Erythroblast (primary cell): ENCODE measurements around the gene TMEM17.
"Not testable (repeated sequence)": the region's sequence is repeated elsewhere in the genome, so short reads cannot be mapped to it uniquely, and the experiment has no call there.

ENCODE experiments used
- DNase-seq, 2 experiments: peaks; one replicate each; lab custom pipeline; 2025; lab: John Stamatoyannopoulos, UW
- GATA1 ChIP-seq: IDR thresholded peaks from 2 replicates; pipeline ENCODE4 v1.6.1; 2011; ENCODE audit warnings: low read depth, mild to moderate bottlenecking, control low read depth, low read length, moderate library complexity
- POLR2A ChIP-seq: IDR thresholded peaks from 2 replicates; pipeline ENCODE4 v1.6.1; 2011; ENCODE audit warnings: mild to moderate bottlenecking, low read length

The TMEM17 gene, protein sequence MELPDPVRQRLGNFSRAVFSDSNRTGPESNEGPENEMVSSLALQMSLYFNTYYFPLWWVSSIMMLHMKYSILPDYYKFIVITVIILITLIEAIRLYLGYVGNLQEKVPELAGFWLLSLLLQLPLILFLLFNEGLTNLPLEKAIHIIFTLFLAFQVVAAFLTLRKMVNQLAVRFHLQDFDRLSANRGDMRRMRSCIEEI

DNA sequence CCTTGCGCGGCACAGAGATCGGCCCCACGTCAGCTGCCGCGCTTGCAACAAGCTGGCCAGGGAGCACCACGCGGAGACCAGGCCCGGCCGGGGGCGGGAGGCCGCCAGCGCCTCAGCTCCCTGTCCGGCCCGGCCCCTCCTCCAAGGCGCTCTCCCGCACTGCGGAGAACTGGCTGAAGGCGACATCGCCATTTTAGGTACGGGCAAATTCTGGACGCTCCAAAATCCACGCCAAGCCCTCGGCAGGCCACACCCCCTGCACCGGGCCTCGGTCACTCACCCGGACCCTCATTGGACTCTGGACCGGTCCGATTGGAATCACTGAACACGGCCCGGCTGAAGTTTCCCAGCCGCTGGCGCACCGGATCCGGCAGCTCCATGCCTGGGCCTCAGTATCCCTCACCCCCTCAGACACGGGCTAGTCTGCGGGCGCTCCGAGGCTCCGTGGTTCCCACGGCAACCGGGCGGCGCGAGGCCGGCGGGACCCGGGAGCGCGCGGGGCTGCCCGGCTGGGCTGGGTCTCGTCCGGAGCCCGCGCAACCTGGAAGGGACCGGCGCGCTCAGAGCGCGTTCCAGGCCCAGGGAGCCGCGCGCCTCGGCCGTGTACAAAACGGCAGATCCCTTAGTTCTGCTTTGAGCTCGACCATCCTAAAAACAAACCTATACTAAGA lies at the start of gene TMEM17:
Gene TMEM17, minus strand, starts transcription at position 446 of the 671 bp plus-strand sequence. Its CDS starts 66 bp downstream, at position 380.
- peak; percentile 89 to 90 for DNase-seq

DNA sequence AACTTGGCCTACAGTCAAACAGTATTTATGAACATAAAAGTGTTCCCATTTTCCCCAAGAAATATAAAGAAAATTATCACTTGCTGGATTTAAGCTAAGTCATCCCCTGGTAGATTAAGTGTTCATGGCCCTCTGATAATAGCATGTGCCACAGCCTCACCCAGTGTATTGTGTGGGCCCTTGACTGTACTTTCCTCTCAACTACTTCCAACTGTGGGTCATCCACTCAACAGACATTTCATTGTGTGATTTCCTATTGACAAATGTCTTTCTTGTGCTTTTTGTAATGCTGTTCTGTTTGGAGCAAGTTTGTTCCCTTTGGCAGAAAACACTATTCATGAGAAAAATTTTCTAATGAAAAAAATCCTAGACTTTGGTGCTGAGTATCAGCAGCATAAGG lies 48.4 kb upstream of the TMEM17 start:
- TF ChIP-seq POLR2A: no peak
- TF ChIP-seq GATA1: no peak
- DNase-seq: peak; percentile 10 to 40

More for the DNA sequence above, at the start of gene TMEM17:
- TF ChIP-seq GATA1: no peak
- peak; percentile 63 for TF ChIP-seq POLR2A

DNA sequence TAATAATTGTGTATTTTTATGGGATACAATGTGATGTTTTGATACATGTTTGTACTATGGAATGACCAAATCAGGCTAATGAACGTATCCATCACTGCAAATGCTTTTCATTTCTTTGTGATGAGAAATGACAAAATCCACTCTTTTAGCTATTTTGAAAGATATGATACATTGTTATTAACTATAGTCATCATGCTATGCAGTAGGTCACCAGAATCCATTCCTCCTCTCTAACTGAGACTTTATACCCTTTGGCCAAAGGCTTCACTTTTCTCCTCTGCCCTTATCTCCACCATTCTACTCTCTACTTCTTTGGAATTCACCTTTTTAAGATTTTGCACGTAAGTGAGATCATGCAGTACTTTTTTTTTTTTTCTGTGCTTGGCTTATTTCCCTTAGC lies 44.5 kb upstream of the TMEM17 start:
- no peak for TF ChIP-seq GATA1
- no peak for TF ChIP-seq POLR2A
- no peak for DNase-seq

DNA sequence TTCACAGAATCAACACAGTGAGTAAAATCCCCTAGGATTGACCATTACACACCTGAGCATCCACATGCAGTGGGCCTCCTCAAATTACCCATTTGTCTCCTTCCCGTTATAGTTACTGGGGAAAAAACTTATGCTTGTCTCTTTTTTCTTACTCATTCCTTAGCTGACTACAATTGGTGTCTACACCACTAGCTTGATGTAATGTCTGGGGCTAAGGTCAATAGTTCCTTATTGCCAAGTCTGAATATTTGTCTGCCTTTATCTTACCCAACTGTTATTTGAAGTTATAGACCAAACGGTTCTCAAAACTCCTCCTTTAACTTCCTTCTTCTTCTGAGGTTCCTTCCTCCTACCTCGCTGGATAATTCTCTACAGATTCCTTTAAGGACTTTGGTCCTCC lies 41.9 kb upstream of the TMEM17 start:
- DNase-seq: no peak

DNA sequence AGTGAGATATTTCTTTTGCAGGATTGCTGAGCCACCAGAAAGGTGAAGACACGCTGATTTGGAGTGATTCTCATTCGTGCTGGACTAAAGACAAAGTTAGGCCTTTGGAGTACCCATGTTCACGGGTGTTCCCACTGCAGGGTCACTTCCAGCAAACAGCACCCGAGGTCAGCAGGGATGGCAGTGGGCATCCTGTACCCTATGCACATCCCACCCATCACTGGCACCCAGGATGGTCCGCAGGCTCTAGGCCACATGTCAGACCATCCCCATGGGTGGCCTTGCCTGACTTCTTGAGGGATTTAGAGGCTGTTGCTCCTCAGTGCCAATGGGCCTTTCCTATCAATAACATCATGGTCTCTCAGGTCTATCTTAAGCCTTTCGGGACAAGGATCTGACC lies 39.3 kb upstream of the TMEM17 start:
- DNase-seq: no peak
- no peak for TF ChIP-seq GATA1
- TF ChIP-seq POLR2A: no peak

More for the DNA sequence above, 41.9 kb upstream of the TMEM17 start:
- no peak for TF ChIP-seq POLR2A
- TF ChIP-seq GATA1: no peak

DNA sequence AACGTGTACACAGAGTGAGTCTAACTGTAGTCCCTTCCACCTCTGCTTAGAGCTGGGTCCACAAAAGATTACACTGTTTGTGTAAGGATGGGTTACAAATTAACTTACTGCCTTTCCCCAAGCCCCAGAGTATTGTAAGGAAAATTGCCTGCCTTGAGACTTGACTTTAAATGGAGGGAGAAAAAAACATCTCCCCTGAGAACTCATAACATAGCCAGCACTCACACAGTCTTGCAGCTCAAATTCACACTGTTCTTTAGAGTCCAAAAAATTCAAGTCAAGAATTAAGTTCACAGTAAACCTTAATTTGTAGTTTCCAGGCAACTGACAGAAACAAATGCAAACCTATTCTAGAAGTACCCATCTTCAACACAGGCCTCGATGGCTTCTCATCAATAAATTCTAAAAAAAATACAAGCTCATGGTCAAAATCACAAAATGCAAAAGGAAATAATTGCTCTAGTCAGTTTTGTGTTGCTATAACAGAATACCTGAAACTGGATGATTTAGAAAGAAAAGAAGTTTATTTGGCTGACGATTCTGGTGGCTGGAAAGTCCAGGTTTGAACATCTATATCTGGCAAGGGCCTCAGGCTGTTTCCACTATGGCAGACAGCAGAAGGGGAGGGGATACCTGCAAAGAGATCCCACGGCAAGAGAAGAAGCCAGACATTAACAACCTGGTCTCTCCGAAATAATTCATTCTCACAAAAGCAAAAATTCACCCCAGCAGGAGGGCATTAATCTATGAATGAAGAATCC lies 34.6 kb upstream of the TMEM17 start:
- no peak for TF ChIP-seq GATA1
- TF ChIP-seq POLR2A: no peak
- DNase-seq: no peak

DNA sequence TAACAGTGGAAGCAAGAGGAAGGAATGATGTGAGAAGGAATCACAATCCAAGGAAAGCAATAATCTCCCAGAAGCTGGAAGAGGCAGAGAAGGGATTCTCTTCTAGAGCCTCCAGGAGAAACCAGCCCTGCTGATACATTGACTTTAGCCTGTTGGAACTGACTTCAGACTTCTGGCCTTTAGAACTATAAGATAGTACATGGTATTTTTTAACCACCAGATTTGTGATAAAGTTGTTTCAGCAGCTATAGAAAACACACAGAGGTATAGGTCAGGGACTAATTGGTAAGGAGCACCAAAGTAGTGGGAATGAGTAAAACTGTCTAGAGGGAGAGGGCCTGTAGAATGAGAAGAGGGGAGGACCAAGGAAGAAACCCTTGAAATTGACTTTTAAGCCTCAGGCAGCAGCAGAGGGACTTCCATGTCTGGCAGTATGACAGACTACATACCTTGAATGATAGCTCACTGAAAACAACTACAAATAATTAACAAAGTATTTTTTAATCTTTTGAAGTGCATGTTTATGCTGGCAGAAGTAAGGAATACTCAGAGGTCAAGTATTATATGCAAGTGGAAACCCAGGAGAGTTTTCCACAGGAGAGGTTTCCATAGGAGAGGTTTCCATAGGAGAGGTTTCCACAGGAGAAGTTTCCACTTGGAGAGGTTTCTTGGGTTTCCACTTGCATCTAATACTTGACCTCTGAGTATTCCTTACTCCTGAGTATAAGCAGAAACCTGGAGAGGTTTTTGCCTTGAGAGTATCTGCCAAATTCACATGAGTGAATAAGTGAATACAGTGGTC lies 33.8 kb upstream of the TMEM17 start:
- TF ChIP-seq POLR2A (no peak), GATA1 (no peak)
- DNase-seq: no peak

DNA sequence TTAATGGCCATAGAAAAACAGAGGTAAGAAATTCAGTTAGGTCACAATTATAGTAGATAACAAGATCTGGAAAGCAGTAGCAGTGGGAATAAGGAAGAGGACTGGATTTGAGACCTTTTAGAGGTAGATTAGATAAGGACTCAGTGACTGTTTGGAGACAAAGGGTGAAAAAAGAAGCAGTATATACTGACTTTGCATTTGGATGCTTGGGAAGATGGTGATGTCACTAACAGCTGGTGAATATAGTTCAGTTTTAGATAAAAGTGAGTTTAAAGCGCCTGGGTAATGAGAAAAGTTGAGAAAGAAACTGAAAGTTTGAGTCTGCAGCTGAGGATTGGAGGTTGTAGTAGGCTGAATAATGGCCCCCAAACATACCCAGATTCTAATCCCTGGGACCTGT lies 32.8 kb upstream of the TMEM17 start:
- TF ChIP-seq POLR2A (no peak), GATA1 (no peak)
- no peak for DNase-seq

DNA sequence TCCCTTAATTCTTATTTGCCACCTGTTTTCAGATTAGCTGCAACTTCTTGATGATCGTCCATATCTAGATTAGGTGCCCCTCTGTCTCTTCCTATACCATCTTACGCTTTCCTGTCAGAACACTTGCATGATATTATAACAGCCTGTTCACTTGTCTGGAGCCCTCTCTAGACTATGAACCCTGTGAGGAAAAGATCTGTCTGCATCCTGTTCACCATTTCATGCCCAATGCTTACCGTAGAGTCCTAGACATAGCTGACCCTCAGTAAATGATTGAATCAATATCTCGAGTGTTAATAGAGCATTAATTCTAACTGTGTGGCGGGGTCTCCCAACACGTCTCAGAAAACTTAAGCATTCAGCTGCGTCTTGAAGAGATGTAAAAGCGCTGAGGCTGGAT lies 31.8 kb upstream of the TMEM17 start:
- no peak for DNase-seq
- TF ChIP-seq GATA1 (no peak), POLR2A (no peak)

DNA sequence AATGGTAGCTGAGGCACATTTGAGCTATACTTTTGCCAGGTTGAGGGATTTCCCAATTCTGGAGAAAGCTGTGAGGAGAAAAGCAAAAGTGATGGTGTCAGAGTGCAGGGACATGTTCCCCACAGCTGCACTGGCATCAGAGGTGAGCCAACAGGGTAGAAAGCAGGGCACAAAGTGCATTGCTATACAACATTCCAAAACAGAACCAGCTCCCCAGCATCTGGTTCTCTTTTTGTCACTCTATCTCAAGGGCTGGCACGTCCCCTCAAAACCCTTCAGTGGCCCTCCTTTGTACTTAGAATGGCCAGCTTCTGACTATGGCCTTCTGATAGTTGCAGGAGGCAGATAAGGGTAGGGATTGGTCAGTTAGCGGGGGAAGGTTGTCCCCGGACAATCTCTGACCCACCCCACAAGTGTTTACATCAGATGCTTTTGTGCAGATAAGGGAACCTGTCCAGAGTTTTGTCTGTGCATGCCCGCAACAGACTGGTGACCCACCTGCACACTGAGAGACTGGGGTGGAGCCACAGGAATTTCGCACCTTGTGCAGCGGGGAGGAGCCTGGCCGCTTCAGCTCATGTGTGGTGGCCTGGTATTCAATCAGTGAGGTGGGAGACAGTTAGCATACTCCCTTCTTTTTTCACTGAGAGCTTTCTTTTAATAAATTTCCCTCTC lies 31.0 kb upstream of the TMEM17 start:
- TF ChIP-seq POLR2A (no peak), GATA1 (no peak)
- peak in 1 of 2 experiments; percentile 37 for DNase-seq

DNA sequence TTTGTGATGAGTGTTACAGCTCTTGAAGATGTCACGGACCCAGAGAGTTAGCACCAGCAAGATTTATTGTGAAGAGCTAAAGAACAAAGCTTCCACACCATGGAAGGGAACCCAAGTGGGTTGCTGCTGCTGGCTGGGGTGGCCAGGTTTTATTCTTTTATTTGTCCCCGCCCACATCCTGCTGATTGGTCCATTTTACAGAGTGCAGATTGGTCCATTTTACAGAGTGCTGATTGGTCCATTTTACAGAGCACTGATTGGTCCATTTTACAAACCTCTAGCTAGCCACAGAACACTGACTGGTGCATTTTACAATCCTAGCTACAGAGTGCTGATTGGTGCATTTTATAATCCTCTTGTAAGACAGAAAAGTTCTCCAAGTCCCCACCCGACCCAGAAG lies 29.5 kb upstream of the TMEM17 start:
- not testable (repeated sequence) for DNase-seq

DNA sequence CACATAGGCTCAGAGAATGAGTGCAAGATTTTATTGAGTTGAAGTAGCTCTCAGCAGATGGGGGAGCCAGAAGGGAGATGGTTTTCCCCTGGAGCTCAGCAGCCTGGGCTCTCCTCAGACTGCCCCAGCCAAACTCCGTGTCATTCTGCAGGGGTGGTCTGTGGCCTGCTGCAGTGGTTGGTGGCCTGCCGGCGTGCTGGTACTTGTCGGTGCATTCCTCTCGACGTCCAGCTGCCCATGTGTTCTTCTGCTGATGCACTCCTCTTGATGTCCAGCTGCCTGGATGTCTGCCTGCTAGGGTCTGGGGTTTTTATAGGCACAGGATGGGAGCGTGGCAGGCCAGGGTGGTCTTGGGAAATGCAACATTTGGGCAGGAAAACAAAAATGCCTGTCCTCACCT lies 25.6 kb upstream of the TMEM17 start:
- no peak for DNase-seq
- TF ChIP-seq POLR2A: no peak
- TF ChIP-seq GATA1: no peak

DNA sequence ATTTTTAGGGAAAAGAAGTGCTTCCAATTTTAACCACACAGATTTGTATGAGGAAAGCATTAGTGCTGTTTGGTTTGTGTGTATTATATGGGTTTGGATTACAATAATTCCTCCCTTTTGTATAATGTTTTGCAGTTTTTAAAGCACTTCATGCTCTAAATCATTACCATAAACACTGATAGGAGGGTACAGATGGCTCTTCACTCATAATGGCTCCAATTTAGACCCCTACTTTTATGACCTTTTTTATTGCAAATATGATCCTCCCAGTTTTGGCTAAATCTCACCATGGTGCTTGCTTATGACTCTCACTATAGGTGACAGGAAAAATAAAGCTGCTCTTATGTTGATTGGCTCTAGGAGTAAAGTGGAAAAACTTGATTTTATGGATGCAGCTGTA lies 23.8 kb upstream of the TMEM17 start:
- DNase-seq: no peak
- no peak for TF ChIP-seq POLR2A
- no peak for TF ChIP-seq GATA1
